Subcutaneous adipose tissue (tissue), 4 donors: ENCODE measurements around the gene EFCC1. TPM values are rescaled to one million over a fixed set of nuclear protein-coding genes. Genes with fewer than 3 reads are reported as not detected.

Experiments used
- total RNA-seq, 4 donors: library from RNA; depleted of rRNA; stranded (reverse); fragments of >200 nt; gene quantifications; one replicate each; pipeline ENCODE4 v1.1.0, GENCODE V29; 2016
- TF ChIP-seq, protein P1 (sequence below): fragments of 450-650 bp; IDR thresholded peaks from one replicate; pipeline ENCODE4 v1.5.1; 2016; ENCODE audit warnings: low read depth, mild to moderate bottlenecking, control low read depth, antibody characterized with exemption, moderate library complexity

The EFCC1 gene
- total RNA-seq, 4 donors from 2014 or later = 0.33 to 3.8 (median 0.72) TPM

- TF ChIP-seq, protein P1, sequence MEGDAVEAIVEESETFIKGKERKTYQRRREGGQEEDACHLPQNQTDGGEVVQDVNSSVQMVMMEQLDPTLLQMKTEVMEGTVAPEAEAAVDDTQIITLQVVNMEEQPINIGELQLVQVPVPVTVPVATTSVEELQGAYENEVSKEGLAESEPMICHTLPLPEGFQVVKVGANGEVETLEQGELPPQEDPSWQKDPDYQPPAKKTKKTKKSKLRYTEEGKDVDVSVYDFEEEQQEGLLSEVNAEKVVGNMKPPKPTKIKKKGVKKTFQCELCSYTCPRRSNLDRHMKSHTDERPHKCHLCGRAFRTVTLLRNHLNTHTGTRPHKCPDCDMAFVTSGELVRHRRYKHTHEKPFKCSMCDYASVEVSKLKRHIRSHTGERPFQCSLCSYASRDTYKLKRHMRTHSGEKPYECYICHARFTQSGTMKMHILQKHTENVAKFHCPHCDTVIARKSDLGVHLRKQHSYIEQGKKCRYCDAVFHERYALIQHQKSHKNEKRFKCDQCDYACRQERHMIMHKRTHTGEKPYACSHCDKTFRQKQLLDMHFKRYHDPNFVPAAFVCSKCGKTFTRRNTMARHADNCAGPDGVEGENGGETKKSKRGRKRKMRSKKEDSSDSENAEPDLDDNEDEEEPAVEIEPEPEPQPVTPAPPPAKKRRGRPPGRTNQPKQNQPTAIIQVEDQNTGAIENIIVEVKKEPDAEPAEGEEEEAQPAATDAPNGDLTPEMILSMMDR = no peak
Measured at GRCh38 chr3:129084501-129084900, 83.4 kb downstream of the EFCC1 start.

- TF ChIP-seq, protein P1 = no peak
Measured at GRCh38 chr3:129085165-129085715, 84.1 kb downstream of the EFCC1 start.

GRCh38 chr3:129085818-129086217 lies 84.7 kb downstream of the EFCC1 start:
- TF ChIP-seq, protein P1 = no peak

GRCh38 chr3:129087138-129087702 lies 86.1 kb downstream of the EFCC1 start:
- TF ChIP-seq, protein P1 = no peak

Other genes with a start within 250 kb of the EFCC1 start
- gene ACAD9, start 121.7 kb upstream of the EFCC1 start, total RNA-seq = 10 to 100 TPM; 34.1 to 87.0 (median 42.2) TPM
- 1 to 10 TPM in 2 of 4 donors, under 1 TPM in 2; 0.22 to 1.5 (median 0.90) TPM for gene CFAP92, start 7.2 kb upstream of the EFCC1 start, total RNA-seq
- not detected for gene GP9, start 59.5 kb downstream of the EFCC1 start, total RNA-seq
- 10 to 100 TPM in 2 of 4 donors, 1 to 10 TPM in 2; 6.3 to 16.4 (median 9.9) TPM for gene RAB43, start 120.5 kb downstream of the EFCC1 start, total RNA-seq
- 10 to 100 TPM; 15.8 to 23.0 (median 19.3) TPM for gene ISY1, start 159.8 kb downstream of the EFCC1 start, total RNA-seq
- gene CNBP, start 182.6 kb downstream of the EFCC1 start, total RNA-seq = 100 to 1,000 TPM; 438 to 508 (median 456) TPM
- gene COPG1, start 248.3 kb downstream of the EFCC1 start, total RNA-seq = 100 to 1,000 TPM in 2 of 4 donors, 10 to 100 TPM in 2; 81.9 to 105 (median 91.8) TPM